Ishikawa (cell line): Measurements from ENCODE around the gene SLC38A5.

Experiments used
- CEBPB ChIP-seq: IDR thresholded peaks from 2 replicates; pipeline ENCODE4 v1.6.1; 2012
- CREB1 ChIP-seq: IDR thresholded peaks from 2 replicates; pipeline ENCODE4 v1.6.1; 2012; ENCODE audit warnings: low read depth
- EGR1 ChIP-seq: IDR thresholded peaks from 2 replicates; pipeline ENCODE4 v1.6.1; 2012
- EP300 ChIP-seq: IDR thresholded peaks from 2 replicates; pipeline ENCODE4 v1.6.1; 2012; ENCODE audit warnings: borderline replicate concordance
- FOXM1 ChIP-seq: IDR thresholded peaks from 2 replicates; pipeline ENCODE4 v1.6.1; 2012; ENCODE audit warnings: low read depth, borderline replicate concordance
- MAX ChIP-seq: IDR thresholded peaks from 2 replicates; pipeline ENCODE4 v1.6.1; 2012
- NFIC ChIP-seq: IDR thresholded peaks from 2 replicates; pipeline ENCODE4 v1.6.1; 2012
- RAD21 ChIP-seq: IDR thresholded peaks from 2 replicates; pipeline ENCODE4 v1.6.1; 2012; ENCODE audit warnings: low read depth
- REST ChIP-seq: IDR thresholded peaks from 2 replicates; pipeline ENCODE4 v1.6.1; 2012; ENCODE audit warnings: low read depth, mild to moderate bottlenecking
- TAF1 ChIP-seq: IDR thresholded peaks from 2 replicates; pipeline ENCODE4 v1.6.1; 2012; ENCODE audit warnings: low read depth, mild to moderate bottlenecking
- TCF12 ChIP-seq: IDR thresholded peaks from 2 replicates; pipeline ENCODE4 v1.6.1; 2012; ENCODE audit warnings: low read depth
- TEAD4 ChIP-seq: IDR thresholded peaks from 2 replicates; pipeline ENCODE4 v1.6.1; 2012
- YY1 ChIP-seq: IDR thresholded peaks from 2 replicates; pipeline ENCODE4 v1.6.1; 2012; ENCODE audit warnings: low read depth
- ZBTB7A ChIP-seq: IDR thresholded peaks from 2 replicates; pipeline ENCODE4 v1.6.1; 2012; ENCODE audit warnings: low read depth
- TF ChIP-seq, protein P1 (sequence below): IDR thresholded peaks from 2 replicates; pipeline ENCODE4 v1.6.1; 2012

The SLC38A5 gene

DNA sequence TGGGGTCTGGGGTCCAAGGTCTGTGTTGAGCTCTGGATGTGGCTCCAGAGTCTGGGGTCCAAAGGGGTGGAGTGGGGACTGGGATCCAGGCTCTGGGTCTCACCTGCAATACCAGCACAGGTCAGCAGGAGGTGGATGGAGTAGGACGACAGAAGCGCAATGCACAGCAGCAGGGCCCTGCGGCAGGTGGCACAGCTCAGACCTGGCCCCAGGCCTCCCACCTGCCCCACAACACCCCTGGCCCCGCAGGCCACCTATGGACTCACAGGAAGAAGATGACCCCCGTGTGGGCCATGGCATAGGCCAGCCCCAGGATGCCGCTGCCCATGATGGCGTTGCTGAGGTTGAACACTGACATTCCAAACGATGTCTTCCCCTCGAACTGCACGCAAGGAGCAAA is 3.4 kb downstream of the SLC38A5 start:
- TF ChIP-seq YY1 = no peak
- TF ChIP-seq, protein P1, sequence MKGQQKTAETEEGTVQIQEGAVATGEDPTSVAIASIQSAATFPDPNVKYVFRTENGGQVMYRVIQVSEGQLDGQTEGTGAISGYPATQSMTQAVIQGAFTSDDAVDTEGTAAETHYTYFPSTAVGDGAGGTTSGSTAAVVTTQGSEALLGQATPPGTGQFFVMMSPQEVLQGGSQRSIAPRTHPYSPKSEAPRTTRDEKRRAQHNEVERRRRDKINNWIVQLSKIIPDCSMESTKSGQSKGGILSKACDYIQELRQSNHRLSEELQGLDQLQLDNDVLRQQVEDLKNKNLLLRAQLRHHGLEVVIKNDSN = no peak

DNA sequence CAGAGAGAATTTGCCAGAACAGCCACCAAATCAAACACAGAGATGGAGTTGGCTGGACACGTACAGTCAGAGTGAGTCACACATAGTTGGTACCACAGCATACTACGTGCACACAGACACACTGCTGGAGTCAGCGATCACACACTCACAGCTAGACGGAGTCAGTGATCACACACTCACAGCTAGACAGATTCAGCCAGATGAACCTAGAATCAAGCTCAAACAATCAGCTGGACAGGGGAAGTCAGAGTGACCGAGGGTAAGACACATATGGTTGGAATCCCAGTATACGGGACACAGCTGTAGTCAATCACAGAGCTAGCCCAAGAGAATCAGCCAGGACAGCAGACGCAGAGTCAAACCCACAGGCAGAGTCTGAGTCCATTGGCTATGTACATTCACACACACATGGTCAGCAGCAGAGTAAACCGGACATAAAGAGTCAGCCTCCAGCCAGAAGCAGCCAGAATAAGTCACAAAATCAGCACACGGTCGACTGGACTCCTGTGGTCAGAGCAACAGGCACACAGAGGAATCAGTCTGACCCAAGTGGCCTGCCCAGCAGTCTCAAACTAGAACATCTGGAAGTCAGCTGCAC is 4.6 kb downstream of the SLC38A5 start:
- no peak for TF ChIP-seq ZBTB7A
- no peak for TF ChIP-seq FOXM1
- no peak for TF ChIP-seq REST
- no peak for TF ChIP-seq RAD21
- no peak for TF ChIP-seq YY1

DNA sequence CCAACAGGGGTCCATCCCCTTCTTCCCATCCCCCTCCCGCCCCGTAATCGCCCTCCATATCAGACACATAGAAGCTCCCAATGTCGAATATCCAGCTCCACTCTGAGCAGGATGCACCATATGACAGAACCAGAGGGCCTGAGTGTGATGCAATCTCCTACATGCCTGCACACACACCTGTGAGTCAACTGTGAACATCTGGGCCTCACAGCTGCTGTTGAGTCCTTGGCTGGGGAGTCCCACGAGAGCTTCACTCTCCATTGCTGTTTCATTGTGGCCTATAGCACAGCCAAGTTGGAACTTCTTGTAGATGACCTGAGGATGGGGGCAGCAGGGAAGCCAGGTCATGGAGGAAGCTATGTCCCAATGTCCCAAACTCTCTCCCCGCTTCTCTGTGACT is 8.2 kb downstream of the SLC38A5 start:
- TF ChIP-seq EGR1 (no peak), FOXM1 (no peak), REST (no peak), RAD21 (no peak), TCF12 (no peak), YY1 (no peak), EP300 (no peak), TAF1 (no peak), ZBTB7A (no peak), MAX (no peak), TEAD4 (no peak), NFIC (no peak), CEBPB (no peak), CREB1 (no peak)
- TF ChIP-seq, protein P1 = no peak

GRCh38 chrX:48460606-48461005 is 9.5 kb downstream of the SLC38A5 start:
- TF ChIP-seq MAX = no peak
- TF ChIP-seq CEBPB = no peak
- TF ChIP-seq TAF1 = no peak
- TF ChIP-seq YY1 = no peak
- no peak for TF ChIP-seq RAD21
- TF ChIP-seq, protein P1 = no peak
- TF ChIP-seq EP300 = no peak
- TF ChIP-seq NFIC = no peak
- no peak for TF ChIP-seq TEAD4
- TF ChIP-seq EGR1 = no peak
- no peak for TF ChIP-seq CREB1
- TF ChIP-seq FOXM1 = no peak
- TF ChIP-seq TCF12 = no peak
- no peak for TF ChIP-seq REST

- TF ChIP-seq CEBPB (no peak), RAD21 (no peak), ZBTB7A (no peak), MAX (no peak), EP300 (no peak), CREB1 (no peak), EGR1 (no peak), REST (no peak), NFIC (no peak), FOXM1 (no peak), TAF1 (no peak), TEAD4 (no peak)
- TF ChIP-seq, protein P1 = no peak
These were observed 10.0 kb downstream of the SLC38A5 start for GRCh38 chrX:48460031-48460430.
